GM19240 (cell line): ENCODE measurements around the gene PAPPA2.
"Not testable (repeated sequence)": the region's sequence is repeated elsewhere in the genome, so short reads cannot be mapped to it uniquely, and the experiment has no call there.

Experiments used
- DNase-seq: peaks from one replicate; pipeline ENCODE4 v3.0.0; 2011; ENCODE audit warnings: low spot score; ENCODE audit not compliant: insufficient read length

PAPPA2 gene

GRCh38 chr1:176752505-176752904, 289.5 kb downstream of the PAPPA2 start:
- DNase-seq = no peak

- no peak for DNase-seq
These were observed 291.7 kb downstream of the PAPPA2 start for GRCh38 chr1:176754676-176755075.

- not testable (repeated sequence) for DNase-seq
These were observed 293.8 kb downstream of the PAPPA2 start for GRCh38 chr1:176756817-176757216.

- no peak for DNase-seq
These were observed 302.6 kb downstream of the PAPPA2 start for GRCh38 chr1:176765608-176766007.

- no peak for DNase-seq
These were observed 303.8 kb downstream of the PAPPA2 start for GRCh38 chr1:176766779-176767178.

- no peak for DNase-seq
These were observed 304.8 kb downstream of the PAPPA2 start for GRCh38 chr1:176767714-176768136.

- DNase-seq = no peak
These were observed 305.6 kb downstream of the PAPPA2 start for GRCh38 chr1:176768532-176768931.

- DNase-seq = no peak
These were observed 307.1 kb downstream of the PAPPA2 start for GRCh38 chr1:176770066-176770465.

- DNase-seq = no peak
These were observed 310.1 kb downstream of the PAPPA2 start for GRCh38 chr1:176773038-176773437.

GRCh38 chr1:176774224-176774623, 311.2 kb downstream of the PAPPA2 start:
- no peak for DNase-seq

GRCh38 chr1:176775378-176775777, 312.4 kb downstream of the PAPPA2 start:
- DNase-seq = no peak

- no peak for DNase-seq
These were observed 313.0 kb downstream of the PAPPA2 start for GRCh38 chr1:176775996-176776395.

- no peak for DNase-seq
These were observed 315.1 kb downstream of the PAPPA2 start for GRCh38 chr1:176778056-176778455.

GRCh38 chr1:176779992-176780328, 317.0 kb downstream of the PAPPA2 start:
- no peak for DNase-seq

GRCh38 chr1:176783309-176783708, 320.3 kb downstream of the PAPPA2 start:
- no peak for DNase-seq

- no peak for DNase-seq
These were observed 322.1 kb downstream of the PAPPA2 start for GRCh38 chr1:176785056-176785455.

GRCh38 chr1:176785791-176786190, 322.8 kb downstream of the PAPPA2 start:
- DNase-seq = no peak

GRCh38 chr1:176786274-176786673, 323.3 kb downstream of the PAPPA2 start:
- DNase-seq = no peak

- DNase-seq = no peak
These were observed 326.7 kb downstream of the PAPPA2 start for GRCh38 chr1:176789571-176790090.

GRCh38 chr1:176790786-176791185, 327.8 kb downstream of the PAPPA2 start:
- no peak for DNase-seq

- DNase-seq = no peak
These were observed 328.9 kb downstream of the PAPPA2 start for GRCh38 chr1:176791906-176792305.

GRCh38 chr1:176794897-176795508, 332.0 kb downstream of the PAPPA2 start:
- DNase-seq = no peak

GRCh38 chr1:176795929-176796328, 333.0 kb downstream of the PAPPA2 start:
- no peak for DNase-seq

- no peak for DNase-seq
These were observed 333.6 kb downstream of the PAPPA2 start for GRCh38 chr1:176796583-176796982.
